Upper lobe of left lung (tissue), 4 donors: ENCODE results near the gene MAGEA6.
"Not testable (repeated sequence)": the region's sequence is repeated elsewhere in the genome, so short reads cannot be mapped to it uniquely, and the experiment has no call there.

Experiments
- POLR2A ChIP-seq, 4 donors: fragments of 450-650 bp; IDR thresholded peaks; one replicate each; pipeline ENCODE4 v1.5.1; 2016 to 2017; ENCODE audit warnings: antibody characterized with exemption in 4 of 4, mild to moderate bottlenecking in 2 of 4
- POLR2AphosphoS5 ChIP-seq, 2 donors: sonication (generic); formaldehyde crosslinking; IDR thresholded peaks; one replicate each; pipeline ENCODE4 v1.5.1; 2017; ENCODE audit warnings: antibody characterized with exemption in 2 of 2
- TF ChIP-seq, protein P1 (sequence below), 6 experiments: fragments of 450-650 bp in 4 of 6; fragments of 200-600 bp in 2 of 6; sonication (generic) in 2 of 6; IDR thresholded peaks; one replicate each; pipeline ENCODE4 v1.5.1; 2016 to 2019; ENCODE audit warnings: antibody characterized with exemption in 6 of 6

DNA sequence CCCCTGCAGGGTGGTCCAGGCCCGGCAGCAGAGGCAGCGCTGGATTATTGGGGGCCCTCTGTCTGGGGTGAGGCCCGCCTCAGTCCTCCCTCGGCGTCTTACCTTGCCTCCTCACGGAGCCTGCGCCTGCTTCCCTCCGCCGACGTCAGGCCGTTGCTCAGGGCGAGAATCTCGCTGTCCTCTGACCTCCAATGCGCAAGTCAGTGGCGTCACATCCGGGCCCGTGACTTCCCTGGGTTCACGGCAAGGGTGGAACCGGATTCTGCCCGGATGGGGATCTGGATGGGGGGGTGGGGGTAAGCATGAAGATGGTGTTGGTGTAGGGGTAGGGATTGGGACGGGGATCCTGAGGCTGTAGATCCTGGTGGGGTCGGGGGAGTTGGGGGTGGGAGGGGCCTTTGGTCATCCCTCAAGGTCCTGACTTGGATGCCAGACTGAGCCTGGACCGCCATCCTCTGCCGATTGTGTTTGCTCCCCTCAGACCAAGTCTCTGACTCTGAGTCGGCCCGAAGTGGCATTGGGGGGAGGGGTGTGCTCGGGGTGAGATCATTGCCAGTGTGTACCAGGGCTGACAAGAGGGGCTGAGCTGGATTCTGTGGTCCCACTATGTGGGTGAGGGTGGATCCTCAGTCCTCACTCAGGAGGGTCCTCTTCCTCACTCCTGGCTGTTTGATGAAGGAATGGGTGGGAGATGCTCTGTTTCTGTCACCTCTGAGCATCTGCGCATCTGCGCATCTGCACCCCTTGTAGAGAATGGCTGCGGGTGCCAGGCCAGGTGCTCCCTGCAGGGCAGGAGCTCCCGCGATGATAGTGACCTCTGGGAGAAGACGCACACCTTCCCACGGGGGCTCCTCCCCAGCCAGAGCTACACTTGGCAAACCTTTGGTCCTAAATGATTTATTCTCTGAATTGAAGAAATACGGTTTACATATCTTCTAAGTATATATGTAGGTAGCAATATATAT, 15.5 kb downstream of the MAGEA6 start, which contains the start of gene MAGEA2:
- TF ChIP-seq POLR2A, POLR2AphosphoS5 (IDR thresholded peaks at IDR 0.05): not testable (repeated sequence)
- TF ChIP-seq, protein P1, sequence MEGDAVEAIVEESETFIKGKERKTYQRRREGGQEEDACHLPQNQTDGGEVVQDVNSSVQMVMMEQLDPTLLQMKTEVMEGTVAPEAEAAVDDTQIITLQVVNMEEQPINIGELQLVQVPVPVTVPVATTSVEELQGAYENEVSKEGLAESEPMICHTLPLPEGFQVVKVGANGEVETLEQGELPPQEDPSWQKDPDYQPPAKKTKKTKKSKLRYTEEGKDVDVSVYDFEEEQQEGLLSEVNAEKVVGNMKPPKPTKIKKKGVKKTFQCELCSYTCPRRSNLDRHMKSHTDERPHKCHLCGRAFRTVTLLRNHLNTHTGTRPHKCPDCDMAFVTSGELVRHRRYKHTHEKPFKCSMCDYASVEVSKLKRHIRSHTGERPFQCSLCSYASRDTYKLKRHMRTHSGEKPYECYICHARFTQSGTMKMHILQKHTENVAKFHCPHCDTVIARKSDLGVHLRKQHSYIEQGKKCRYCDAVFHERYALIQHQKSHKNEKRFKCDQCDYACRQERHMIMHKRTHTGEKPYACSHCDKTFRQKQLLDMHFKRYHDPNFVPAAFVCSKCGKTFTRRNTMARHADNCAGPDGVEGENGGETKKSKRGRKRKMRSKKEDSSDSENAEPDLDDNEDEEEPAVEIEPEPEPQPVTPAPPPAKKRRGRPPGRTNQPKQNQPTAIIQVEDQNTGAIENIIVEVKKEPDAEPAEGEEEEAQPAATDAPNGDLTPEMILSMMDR (IDR thresholded peaks at IDR 0.05) = not testable (repeated sequence)
